HG03342 (cell line): ENCODE measurements around the gene RAMP1.
"Not testable (repeated sequence)": the region's sequence is repeated elsewhere in the genome, so short reads cannot be mapped to it uniquely, and the experiment has no call there.

Source experiments
- ATAC-seq: cut with Tn5 transposase; IDR thresholded peaks from one replicate; pipeline ENCODE4 v1.9.1; 2021; ENCODE audit warnings: mild to moderate bottlenecking, moderate library complexity; ENCODE audit not compliant: unreplicated experiment

The RAMP1 gene

DNA sequence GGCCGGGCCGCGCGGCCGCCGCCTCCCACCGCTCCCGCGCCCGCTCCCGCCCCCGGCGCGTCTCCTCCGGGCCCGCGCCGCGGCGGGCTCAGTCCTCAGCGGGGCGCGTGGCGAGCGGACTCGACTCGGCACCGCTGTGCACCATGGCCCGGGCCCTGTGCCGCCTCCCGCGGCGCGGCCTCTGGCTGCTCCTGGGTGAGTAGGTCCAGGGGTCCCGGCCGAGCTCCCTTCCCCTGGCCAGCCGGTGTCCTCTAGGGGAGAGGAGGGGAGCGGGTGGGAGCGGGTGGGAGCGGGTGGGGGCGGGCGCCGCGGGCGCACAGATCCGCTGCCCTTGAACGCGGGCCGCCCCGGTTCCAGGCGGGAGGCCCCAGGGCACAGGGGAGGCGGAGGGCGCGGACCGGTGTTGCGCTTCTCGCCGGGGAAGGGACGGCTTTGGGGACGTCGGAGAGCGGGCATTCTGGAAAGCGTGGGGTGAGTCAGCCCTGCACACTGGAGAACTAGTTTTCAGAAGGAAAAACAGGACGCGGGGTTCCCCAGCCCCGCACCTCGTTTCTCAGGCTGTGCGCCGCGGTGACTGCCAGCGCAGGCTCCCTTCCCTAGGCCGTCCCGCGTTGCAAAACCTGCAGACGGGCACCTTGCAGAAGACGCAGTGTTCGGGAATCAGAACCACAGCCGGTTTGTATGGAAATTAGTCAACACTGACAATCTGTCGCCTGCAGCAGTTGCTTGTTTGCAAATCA lies at the start of gene RAMP1:
Gene RAMP1, plus strand, starts transcription at position 91 of the 740 bp plus-strand sequence. Its CDS starts 53 bp downstream, at position 144.
- ATAC-seq = no peak

DNA sequence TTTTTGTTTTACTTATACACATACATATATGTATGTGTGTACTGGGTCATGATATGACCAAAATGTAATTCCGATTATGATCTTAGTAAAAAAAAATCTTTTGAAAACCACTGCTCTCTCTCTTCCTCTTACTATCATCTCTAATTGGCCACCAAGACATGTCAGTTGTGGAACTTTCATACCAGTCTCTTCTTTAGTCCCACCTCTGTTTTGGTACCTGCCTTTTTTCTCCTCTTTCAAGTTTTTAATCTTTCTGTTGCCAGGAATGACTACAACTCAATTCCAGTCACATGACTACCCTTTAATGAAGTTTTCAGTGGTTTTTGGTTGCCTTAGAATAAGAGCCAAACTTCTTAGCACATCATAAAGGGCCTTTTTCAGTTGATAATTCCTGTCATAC lies 43.8 kb upstream of the RAMP1 start:
- ATAC-seq = no peak

DNA sequence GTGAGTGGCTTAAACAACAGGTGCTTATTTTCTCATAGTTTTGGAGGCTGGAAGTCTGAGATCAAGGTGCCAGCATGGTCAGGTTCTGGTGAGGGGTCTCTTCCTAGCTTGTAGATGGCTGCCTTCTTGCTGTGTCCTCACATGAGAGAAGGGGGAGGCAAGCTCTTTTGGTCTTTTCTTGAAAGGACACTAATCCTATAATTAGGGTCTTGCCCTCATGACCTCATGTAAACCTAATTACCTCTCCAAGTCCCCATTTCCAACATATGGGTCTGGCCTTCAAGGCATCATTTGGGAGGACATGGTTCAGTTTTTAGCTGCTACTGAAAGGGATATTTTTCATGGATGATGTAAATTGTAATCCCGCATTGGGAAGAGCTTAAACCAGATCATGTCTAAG lies 42.9 kb upstream of the RAMP1 start:
- ATAC-seq = no peak

DNA sequence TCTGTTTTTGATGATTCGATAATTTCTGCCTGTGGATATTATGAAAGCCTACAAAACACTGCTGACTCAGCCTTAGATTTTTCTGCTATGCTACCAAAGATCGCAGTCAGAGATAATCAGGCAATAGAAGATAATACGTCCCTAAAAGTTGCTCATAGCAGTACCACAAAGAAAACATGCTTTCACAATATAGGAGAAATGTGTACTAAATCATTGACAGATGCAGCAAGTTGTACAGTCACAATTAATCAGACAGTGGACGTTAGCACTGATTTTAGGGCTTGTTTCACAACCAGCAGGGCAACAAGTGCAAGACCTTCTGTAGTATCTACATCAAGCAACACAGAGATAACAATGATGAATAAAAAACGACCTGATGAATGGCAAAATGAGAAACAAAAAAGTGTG lies 41.4 kb upstream of the RAMP1 start:
- ATAC-seq = no peak

DNA sequence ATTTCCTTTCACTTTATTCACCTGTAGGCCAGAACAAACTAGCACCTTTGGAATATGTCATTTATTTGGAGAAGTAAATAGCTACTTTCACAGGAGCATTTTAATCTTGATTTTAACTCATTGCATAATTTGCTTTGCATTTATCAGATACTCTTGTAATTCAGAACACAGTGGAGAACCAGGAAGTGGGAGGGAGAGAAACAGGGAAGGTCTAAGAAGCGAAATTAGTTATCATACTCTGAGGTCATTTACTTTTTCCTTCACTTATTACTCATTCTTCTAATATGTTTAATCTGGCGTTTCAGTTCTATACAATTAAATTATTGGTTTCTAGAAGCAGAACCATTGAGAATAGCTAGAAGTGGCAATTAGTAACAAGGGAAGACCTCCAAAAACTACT lies 40.2 kb upstream of the RAMP1 start:
- ATAC-seq = no peak

DNA sequence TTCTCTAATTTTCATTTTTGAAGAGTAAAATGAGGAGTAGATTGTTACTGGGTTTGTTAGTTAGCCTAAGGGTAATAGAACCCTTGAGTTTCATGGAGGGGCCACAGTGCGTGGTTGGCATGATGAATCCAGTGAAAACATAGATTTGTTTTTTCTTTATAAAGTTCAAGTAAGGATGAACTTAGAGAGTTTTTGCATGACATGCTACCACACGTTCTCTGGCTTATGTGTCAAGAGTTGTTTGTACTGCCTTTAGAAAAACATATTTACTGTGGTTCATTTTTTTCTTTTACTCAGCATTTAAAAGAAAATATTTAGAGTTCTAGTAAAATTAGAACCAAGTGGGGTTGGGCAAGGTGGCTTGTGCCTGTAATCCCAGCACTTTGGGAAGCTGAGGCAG lies 39.0 kb upstream of the RAMP1 start:
- ATAC-seq = no peak

DNA sequence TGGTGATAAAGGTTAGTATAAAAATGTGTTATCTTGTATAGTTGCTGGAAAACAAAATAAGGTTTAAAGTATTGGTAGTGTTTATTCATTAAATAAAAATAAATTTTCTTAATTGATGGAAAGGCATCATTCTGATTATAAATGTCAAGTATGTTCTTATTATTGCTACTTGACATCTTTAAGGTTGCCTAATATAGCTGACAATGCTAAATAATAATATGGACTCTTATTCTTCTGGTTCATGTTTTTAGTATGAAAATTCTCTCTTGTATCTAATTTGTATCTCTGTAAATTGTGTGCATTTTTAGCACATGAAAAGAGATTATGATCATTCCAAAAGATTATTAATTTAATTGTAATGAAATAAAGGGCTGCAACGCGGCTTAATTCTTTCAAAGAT lies 35.9 kb upstream of the RAMP1 start:
- no peak for ATAC-seq

DNA sequence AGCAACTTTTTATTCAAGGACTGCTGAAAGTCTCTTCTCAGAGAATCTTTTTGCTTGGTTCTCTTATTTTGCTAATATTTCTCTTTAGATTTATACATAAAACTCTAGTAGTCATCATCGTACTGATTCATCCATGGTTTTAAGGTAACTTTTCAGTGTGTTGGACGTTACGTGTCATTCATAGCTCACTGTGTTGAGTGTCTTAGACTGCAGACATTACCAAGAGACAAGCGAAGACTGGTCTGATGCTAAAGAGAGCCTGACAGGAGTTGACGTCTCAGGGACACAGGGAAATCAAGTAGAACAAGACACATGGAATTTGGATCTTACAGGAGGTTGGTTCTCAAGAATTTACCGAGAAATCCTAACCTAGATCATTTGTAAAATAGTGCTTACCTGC lies 35.3 kb upstream of the RAMP1 start:
- no peak for ATAC-seq

GRCh38 chr2:237827421-237827987 lies 31.9 kb upstream of the RAMP1 start:
- no peak for ATAC-seq

GRCh38 chr2:237830522-237830921 lies 28.9 kb upstream of the RAMP1 start:
- no peak for ATAC-seq

DNA sequence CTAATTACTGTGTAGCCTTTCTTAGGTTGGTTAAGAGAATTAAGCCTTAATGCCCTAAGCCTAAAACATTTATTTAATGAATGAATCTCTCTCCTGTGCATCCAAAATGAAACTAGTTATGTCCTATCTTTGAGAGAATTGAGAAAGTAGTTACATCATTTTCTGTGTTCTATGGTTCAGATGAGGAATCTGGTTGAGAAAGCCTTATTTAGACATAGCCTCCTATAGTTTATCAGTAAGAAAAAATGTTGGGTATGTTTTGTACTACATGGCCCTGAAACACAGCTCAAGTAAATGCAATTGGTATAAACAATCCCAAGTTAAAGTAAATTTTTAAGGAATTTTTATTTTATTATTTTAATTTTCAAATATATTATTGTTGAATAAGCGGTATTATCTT lies 25.9 kb upstream of the RAMP1 start:
- no peak for ATAC-seq

DNA sequence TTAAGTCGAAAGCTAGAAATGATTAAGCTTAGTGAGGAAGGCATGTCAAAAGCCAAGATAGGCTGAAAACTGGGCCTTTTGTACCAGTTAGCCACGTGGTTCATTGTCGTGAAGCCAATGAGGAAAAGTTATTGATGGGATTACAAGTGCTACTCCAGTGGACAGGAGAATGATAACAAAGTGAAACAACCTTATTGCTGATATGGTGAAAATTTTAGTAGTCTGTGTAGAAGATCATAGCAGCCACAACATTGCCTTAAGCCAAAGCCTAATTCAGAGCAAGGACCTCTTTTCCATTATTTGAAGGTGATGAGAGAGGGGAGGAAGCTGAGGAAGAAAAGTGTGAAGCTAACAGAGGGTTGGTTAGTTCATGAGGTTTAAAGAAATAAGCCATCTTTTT lies 24.1 kb upstream of the RAMP1 start:
- no peak for ATAC-seq

DNA sequence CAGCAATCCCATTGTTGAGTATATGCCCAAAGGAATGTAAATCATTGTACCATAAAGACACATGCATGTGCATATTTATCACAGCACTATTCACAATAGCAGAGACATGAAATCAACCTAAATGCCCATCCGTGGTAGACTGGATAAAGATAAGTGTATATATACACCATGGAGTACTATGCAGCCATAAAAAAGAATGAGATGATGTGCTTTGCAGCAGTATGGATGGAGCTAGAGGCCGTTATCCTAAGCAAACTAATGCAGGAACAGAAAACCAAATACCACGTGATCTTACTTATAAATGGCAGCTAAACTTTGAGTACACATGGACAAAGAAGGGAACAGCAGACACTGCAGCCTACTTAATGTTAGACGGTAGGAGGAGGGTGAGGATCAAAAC lies 18.4 kb upstream of the RAMP1 start:
- no peak for ATAC-seq

- not testable (repeated sequence) for ATAC-seq
Observed at GRCh38 chr2:237848940-237849339, 10.5 kb upstream of the RAMP1 start.

- ATAC-seq = no peak
Observed at GRCh38 chr2:237854295-237854694, 5.1 kb upstream of the RAMP1 start.

GRCh38 chr2:237857791-237858190 lies 1.6 kb upstream of the RAMP1 start:
- ATAC-seq = no peak

DNA sequence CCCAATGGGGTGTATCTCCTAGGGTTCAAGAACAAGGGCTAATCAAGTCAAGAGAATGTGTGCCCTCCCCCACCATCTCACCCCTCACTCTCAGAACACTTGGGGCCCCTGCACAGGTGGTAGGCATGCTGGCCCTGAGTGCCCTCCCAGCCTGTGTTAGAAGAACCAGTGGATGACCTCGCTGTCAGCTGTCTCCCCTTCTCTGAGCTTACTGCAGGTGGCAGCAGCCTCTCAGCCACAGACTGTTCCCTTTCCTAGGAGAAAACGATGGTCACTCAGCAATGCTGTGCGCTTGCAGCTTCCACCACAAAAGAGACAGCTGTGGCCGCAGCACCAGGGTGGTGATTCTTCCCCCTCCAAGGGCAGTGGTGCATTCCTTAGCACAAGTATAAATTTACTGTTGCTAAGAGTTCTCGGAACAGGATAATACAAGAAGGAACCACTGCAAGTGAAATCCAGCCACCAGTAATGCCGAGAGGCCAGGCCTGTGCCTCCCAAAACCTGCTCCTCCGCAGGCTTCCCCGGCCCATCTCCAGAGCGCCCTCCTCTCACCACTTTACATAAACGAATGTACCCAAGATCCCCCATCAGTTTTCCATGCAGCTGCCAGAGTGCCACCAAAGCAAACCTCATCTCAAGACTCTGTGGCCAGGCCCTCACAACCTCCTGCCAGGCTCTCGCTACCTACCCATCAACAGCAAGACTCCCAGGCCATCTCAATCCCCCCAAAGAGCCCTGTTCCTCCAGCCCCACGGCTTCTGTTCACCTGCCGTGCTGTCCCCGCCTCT lies 935 bp upstream of the RAMP1 start:
- no peak for ATAC-seq

GRCh38 chr2:237859082-237859433 lies 365 bp upstream of the RAMP1 start:
- ATAC-seq = no peak

DNA sequence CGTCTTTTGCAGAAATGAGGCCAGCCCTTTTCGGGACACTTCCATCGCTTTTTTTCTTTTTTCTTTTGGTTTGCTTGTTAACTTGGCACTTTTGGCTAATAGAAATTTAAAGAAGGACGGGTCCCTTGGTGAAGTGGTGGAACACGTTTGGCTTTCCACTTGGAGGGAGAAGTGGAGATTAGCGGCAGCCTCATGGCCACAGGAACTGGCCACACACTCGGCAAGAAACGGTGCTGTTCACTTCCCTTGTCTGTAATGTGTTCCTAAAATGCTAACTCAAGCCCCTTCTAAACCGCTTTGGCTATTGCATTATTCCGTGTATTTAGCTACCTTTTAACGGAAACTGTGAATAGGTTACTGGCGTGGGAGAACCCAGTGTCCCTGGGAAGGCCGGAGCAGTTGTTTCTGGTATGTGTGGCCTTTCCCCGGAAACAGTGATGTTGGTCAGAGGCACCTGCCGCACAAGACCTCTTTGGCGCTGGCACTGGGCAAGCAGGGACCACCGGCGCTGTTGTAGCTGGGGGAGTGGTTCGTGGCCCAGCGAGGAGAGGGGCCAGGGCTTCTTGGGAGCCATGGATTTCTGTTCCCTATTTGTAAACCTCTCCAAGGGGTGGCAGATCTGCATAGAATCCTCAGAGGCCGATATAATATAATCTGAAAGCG lies 981 bp downstream of the RAMP1 start:
- ATAC-seq = no peak

DNA sequence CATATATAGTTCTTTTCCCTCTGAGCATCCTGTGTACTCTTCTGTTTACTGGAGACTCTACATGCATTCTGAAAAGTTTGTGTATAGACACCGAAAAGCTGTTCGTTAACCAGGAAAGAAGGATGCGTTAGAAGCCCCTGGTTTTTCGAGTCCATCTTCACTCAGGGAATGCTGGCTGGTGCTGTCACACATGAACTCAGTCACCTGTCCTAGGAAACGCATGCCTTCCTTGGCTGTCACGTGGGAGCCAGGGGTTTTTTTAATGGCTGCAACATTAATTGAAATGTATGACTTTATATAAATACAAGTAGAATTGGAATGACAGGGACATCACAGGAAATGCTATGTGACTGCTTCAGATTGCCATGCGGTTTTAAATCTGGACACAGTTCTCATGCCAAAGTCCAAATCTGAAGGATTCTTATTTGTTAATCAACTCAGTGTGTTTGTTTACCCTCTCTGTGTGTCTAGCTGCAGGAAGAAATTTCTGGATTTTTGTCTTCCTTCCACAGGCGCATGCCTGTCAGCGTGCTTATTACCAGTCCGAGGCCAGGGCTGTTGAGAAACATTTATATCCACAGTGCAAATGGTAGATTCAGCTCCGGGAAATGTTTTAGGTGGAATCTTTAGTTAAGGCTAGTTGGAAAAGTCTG lies 2.6 kb downstream of the RAMP1 start:
- ATAC-seq = no peak

- ATAC-seq = no peak
Observed at GRCh38 chr2:237862528-237862895, 3.1 kb downstream of the RAMP1 start.
